Mucosa of rectum (tissue), 2 donors: Measurements from ENCODE around the gene ALOXE3.

Experiments used
- H3K27ac ChIP-seq, 2 donors: one replicate each; pipeline ENCODE4 v1.7.0; 2013; ENCODE audit warnings: inconsistent platforms in 2 of 2, low read depth in 2 of 2, low read length in 2 of 2
- H3K27me3 ChIP-seq, 2 donors: one replicate each; pipeline ENCODE4 v1.7.0; 2013; ENCODE audit warnings: low read length in 2 of 2; ENCODE audit not compliant: control insufficient read depth in 2 of 2, insufficient read depth in 2 of 2
- H3K36me3 ChIP-seq, 2 donors: one replicate each; pipeline ENCODE4 v1.7.0; 2013; ENCODE audit warnings: low read length in 2 of 2; ENCODE audit not compliant: control insufficient read depth in 2 of 2, insufficient read depth in 2 of 2
- H3K4me1 ChIP-seq, 2 donors: one replicate each; pipeline ENCODE4 v1.7.0; 2013; ENCODE audit warnings: low read length in 2 of 2, mild to moderate bottlenecking in 1 of 2; ENCODE audit not compliant: control insufficient read depth in 2 of 2, insufficient read depth in 2 of 2
- H3K4me3 ChIP-seq, 2 donors: one replicate each; pipeline ENCODE4 v1.7.0; 2013; ENCODE audit warnings: low read length in 2 of 2
- H3K9ac ChIP-seq, 2 donors: one replicate each; pipeline ENCODE4 v1.7.0; 2013; ENCODE audit warnings: low read length in 2 of 2, low read depth in 1 of 2, mild to moderate bottlenecking in 1 of 2
- H3K9me3 ChIP-seq, 2 donors: one replicate each; pipeline ENCODE4 v1.7.0; 2013; ENCODE audit warnings: low read length in 2 of 2; ENCODE audit not compliant: control insufficient read depth in 2 of 2
- donor health status: healthy.
- donor health status: Normal muscosa, but diverticular disease.

The ALOXE3 gene

GRCh38 chr17:8072341-8072728 lies 46.0 kb downstream of the ALOXE3 start:
- Histone ChIP-seq H3K9ac (peak overlapping the region in 1 of 2 donors; percentile 6), H3K9me3 (no peaks in the 10 kb centered on the region), H3K27me3 (peaks cover 16 to 17% of the 10 kb centered on the region in 2 donors), H3K4me1 (peaks cover 25 to 32% of the 10 kb centered on the region in 2 donors), H3K4me3 (no peak overlapping the region), H3K36me3 (no peaks in the 10 kb centered on the region), H3K27ac (no peak overlapping the region)

DNA sequence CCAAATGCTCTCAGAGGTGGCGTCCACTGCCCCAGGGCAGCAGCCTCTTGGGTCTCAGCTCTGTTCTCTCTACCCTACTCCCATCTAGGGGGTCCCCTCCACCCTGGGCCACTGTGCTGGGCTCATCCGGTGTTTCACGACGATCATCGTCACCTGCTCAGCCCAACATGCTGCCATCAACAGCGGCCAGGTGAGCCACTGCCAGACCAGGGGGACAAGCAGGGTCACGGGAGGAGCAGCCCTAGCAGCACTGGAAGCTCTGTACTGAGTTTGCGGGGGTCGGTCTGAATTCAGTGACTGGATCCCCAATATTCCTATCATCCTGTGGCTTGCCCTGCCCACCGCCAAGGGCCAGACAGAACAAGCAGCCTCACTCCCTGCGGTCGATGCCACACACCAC lies 46.8 kb downstream of the ALOXE3 start:
- H3K36me3 ChIP-seq = no peaks in the 10 kb centered on the region
- H3K4me1 ChIP-seq = peaks cover 25 to 37% of the 10 kb centered on the region in 2 donors
- H3K27ac ChIP-seq = no peak overlapping the region
- H3K9ac ChIP-seq = no peak overlapping the region
- no peak overlapping the region for H3K4me3 ChIP-seq
- peaks cover 16 to 17% of the 10 kb centered on the region in 2 donors for H3K27me3 ChIP-seq
- no peaks in the 10 kb centered on the region for H3K9me3 ChIP-seq

GRCh38 chr17:8069587-8069860 lies 48.8 kb downstream of the ALOXE3 start:
- Histone ChIP-seq H3K9ac (peak overlapping the region; percentile 32 to 62), H3K27me3 (peaks cover 8 to 10% of the 10 kb centered on the region in 2 donors), H3K27ac (peak overlapping the region; percentile 90), H3K4me3 (peak overlapping the region; percentile 28 to 44), H3K36me3 (no peaks in the 10 kb centered on the region), H3K9me3 (no peaks in the 10 kb centered on the region), H3K4me1 (peaks cover 26 to 38% of the 10 kb centered on the region in 2 donors)

DNA sequence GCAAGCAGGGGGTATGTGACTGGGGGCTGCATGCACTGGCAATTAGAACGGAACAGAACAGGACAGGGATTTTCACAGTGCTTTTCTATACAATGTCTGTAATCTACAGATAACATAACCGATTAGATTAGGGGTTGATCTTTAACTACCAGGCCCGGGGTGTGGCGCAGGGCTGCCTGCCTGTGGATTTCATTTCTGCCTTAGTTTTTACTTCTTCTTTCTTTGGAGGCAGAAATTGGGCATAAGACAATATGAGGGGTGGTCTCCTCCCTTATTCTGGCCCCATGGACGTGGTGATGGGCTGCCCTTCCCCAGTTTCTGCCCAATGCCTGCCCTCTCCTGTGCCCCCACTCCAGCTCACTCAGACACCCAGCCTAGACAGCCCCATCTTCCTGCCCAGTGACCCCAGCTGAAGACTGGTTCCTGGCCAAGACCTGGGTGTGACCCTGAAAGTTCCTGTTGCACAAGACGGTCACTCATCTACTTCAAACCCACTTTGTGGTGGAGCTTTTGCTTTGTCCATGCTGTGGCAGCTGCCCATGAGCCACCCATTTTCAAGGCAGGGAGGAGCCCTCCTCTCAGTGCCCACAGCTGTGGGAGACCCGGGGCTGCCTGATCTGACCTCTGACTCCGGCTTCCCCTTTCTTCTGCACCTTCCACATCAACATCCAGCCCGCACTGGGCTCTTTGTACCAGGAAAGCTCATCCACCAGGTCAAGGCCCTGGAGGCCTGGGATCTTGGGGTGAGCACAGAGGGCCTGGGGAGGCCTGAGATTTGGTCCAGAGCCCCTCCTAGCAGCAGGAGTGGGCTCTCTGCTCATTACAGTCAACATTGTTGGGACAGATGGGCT lies 49.4 kb downstream of the ALOXE3 start:
- Histone ChIP-seq H3K36me3 (no peaks in the 10 kb centered on the region), H3K4me1 (peaks cover 29 to 41% of the 10 kb centered on the region in 2 donors), H3K9ac (peak overlapping the region; percentile 52 to 62), H3K27ac (peak overlapping the region; percentile 90), H3K4me3 (peak overlapping the region; percentile 28 to 44), H3K9me3 (no peaks in the 10 kb centered on the region), H3K27me3 (peaks cover 3 to 4% of the 10 kb centered on the region in 2 donors)

DNA sequence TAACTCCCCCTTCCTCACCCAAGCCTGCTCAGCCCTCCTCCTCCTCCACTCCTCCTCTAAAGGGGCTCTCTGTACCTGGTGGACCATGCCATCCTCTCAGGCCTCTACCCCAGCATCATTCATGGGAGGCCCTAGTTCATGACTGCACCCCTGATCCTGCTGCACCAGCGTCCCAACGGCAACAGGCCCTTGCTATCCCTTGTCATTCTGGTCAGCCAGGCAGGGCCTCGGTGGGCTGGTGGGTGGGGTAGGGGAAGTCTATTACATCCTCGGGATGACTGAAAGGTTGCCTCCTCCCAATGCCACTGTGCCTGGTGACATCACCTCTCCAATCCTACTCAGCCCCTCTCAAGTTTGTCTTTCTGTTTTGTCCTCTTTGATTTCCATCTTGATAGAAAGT lies 50.5 kb downstream of the ALOXE3 start:
- Histone ChIP-seq H3K4me1 (peaks cover 24 to 30% of the 10 kb centered on the region in 2 donors), H3K27ac (peak overlapping the region in 1 of 2 donors; percentile 90), H3K27me3 (peaks cover 0 to 3% of the 10 kb centered on the region in 2 donors), H3K36me3 (no peaks in the 10 kb centered on the region), H3K9me3 (no peaks in the 10 kb centered on the region), H3K9ac (no peak overlapping the region), H3K4me3 (no peak overlapping the region)

DNA sequence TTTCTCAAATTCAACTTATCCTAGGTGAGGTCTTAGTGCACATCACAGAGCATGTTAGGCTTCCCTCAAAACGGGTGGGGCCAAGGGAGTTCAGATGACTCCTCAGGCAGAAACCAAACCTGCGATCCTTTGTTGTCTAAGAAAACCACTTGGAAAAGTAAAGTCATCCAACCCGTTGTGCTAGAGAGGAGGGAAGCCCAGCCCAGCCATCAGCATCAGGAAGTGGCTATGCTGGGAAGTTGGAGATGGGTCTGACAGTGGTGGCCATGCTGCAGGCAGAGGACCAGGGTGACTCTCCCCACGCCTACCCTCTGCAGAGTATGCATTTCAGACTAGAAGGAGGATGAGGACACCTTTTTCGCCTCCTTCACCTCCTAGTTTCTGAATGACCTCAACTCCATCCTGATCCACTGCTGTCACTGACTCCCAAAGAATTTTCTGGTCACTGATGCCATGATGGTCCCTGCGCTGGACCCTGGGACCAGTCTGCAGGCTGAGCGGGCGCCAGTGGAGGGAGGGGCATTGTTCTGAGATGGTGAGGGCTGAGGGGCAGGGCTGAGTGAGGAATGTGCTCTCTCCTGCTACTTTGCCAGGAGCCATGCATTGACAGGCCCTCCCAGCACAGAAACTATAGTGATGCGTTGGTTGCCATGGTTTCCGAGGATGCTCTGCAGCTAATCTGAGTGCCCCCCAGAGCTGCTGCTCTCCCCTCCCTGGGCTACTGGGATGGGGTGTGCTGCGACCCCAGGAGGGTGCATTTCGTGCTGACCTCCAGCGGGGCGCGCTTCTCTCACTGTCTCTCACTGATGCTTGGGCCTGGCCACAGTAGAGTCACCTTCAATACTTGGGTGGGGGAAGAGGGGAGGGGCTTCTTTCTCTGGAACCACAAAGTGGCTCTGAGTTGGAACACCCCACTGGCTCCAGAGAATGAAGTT lies 51.2 kb downstream of the ALOXE3 start:
- no peak overlapping the region for H3K4me3 ChIP-seq
- H3K9me3 ChIP-seq = no peaks in the 10 kb centered on the region
- H3K36me3 ChIP-seq = no peaks in the 10 kb centered on the region
- H3K27me3 ChIP-seq = peaks cover 0 to 4% of the 10 kb centered on the region in 2 donors
- H3K27ac ChIP-seq = no peak overlapping the region
- no peak overlapping the region for H3K9ac ChIP-seq
- peaks cover 23 to 30% of the 10 kb centered on the region in 2 donors for H3K4me1 ChIP-seq

DNA sequence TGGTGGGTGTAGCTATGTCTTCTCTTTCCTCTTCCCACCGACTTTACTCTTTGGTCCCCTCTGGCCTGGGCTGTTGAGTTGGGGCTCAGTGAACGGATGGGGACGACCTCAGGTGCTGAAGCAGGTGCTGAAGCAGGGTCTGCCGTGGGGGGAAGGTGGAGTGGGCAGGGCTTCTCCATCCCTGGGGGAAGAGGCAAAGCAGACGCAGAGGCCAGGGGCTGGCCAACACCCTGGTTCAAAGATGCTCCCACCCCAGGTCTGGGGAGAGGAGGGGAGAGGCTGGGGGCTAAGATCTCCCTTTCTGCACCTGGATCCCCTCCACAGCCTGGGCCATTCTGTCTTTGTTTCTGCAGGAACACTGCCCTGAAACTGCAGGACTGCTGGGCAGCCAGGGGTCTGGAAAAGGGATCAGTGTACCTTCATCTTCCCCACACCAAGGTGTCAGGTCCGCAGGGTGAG lies 53.7 kb downstream of the ALOXE3 start:
- Histone ChIP-seq H3K27ac (no peak overlapping the region), H3K9me3 (no peaks in the 10 kb centered on the region), H3K36me3 (no peaks in the 10 kb centered on the region), H3K4me1 (peaks cover 18 to 28% of the 10 kb centered on the region in 2 donors), H3K4me3 (no peak overlapping the region), H3K9ac (no peak overlapping the region), H3K27me3 (peaks cover 5 to 11% of the 10 kb centered on the region in 2 donors)

GRCh38 chr17:8063761-8064534 lies 54.4 kb downstream of the ALOXE3 start:
- Histone ChIP-seq H3K27ac (no peak overlapping the region), H3K27me3 (peaks cover 12 to 18% of the 10 kb centered on the region in 2 donors), H3K9me3 (no peaks in the 10 kb centered on the region), H3K36me3 (no peaks in the 10 kb centered on the region), H3K9ac (peak overlapping the region in 1 of 2 donors; percentile 68), H3K4me1 (peaks cover 11 to 21% of the 10 kb centered on the region in 2 donors), H3K4me3 (peak overlapping the region; percentile 69 to 73)

GRCh38 chr17:8062807-8063483 lies 55.4 kb downstream of the ALOXE3 start:
- Histone ChIP-seq H3K27me3 (peaks cover 18 to 19% of the 10 kb centered on the region in 2 donors), H3K36me3 (no peaks in the 10 kb centered on the region), H3K9ac (peak overlapping the region; percentile 38 to 68), H3K27ac (peak overlapping the region in 1 of 2 donors; percentile 69), H3K9me3 (no peaks in the 10 kb centered on the region), H3K4me3 (peak overlapping the region; percentile 69 to 73), H3K4me1 (peaks cover 7 to 12% of the 10 kb centered on the region in 2 donors)
